A549 (cell line): ENCODE results near the gene LCE2D. TPM values are rescaled to one million over a fixed set of nuclear protein-coding genes. Genes with fewer than 3 reads are reported as not detected.
A peak's percentile ranks its signal among the peaks of the same experiment; 100 is the strongest.

ENCODE experiments used
- ATAC-seq, 2 experiments: fragments of 200-7000 bp in 1 of 2; fragments of >200 bp in 1 of 2; cut with Nextera tagmentation in 1 of 2; cut with Tn5 transposase in 1 of 2; 3 replicates each; pipeline versions ENCODE4 v1.8.0 to v1.9.1; 2018 to 2020; ENCODE audit warnings: mild to moderate bottlenecking in 1 of 2, moderate library complexity in 1 of 2
- CTCF ChIA-PET: fragments of 300-600 bp; sonication (Branson Sonifier 250); formaldehyde crosslinking; extraction: SDS; loops from one replicate; lab custom pipeline; 2021; ENCODE audit warnings: antibody characterized with exemption, inconsistent platforms; lab: Yijun Ruan, JAX
- POLR2A ChIA-PET: fragments of 350-600 bp; formaldehyde crosslinking; extraction: SDS; loops from one replicate; lab custom pipeline; 2021; ENCODE audit warnings: antibody characterized with exemption, inconsistent platforms; lab: Yijun Ruan, JAX
- DNase-seq, 2 experiments: peaks; one replicate each; pipeline versions ENCODE4 v3.0.0 to v3.0.0-alpha.2; 2011 to 2016; ENCODE audit warnings: low read depth in 1 of 2, low spot score in 1 of 2
- FAIRE-seq: peaks from 2 replicates; lab custom pipeline; 2011; peaks lifted over from hg19 to GRCh38; lab: Jason Lieb, UNC
- H3K27ac ChIP-seq, 2 experiments: fragments of >200 bp; sonication (Bioruptor Twin); formaldehyde crosslinking; 3 replicates each; pipeline ENCODE4 v1.5.1; 2016 to 2017
- H3K4me1 ChIP-seq: fragments of >200 bp; sonication (Bioruptor Twin); formaldehyde crosslinking; 3 replicates; pipeline ENCODE4 v1.6.1; 2016
- H3K4me2 ChIP-seq: fragments of >200 bp; sonication (Bioruptor Twin); formaldehyde crosslinking; 3 replicates; pipeline ENCODE4 v1.6.1; 2016
- H3K4me3 ChIP-seq: fragments of >200 bp; sonication (Bioruptor Twin); formaldehyde crosslinking; 3 replicates; pipeline ENCODE4 v1.5.1; 2016
- H3K9me3 ChIP-seq: fragments of >200 bp; sonication (Bioruptor Twin); formaldehyde crosslinking; 3 replicates; pipeline ENCODE4 v1.6.1; 2016
- ATOH8 ChIP-seq: fragments of 250-450 bp; sonication (Bioruptor Pico); IDR thresholded peaks from 2 replicates; pipeline ENCODE4 v1.5.0; 2020; ENCODE audit warnings: low read depth, mild to moderate bottlenecking, moderate library complexity
- CBX2 ChIP-seq: fragments of 200-600 bp; sonication (generic); IDR thresholded peaks from 2 replicates; pipeline ENCODE4 v1.6.1; 2016; ENCODE audit warnings: low read depth, mild to moderate bottlenecking, borderline replicate concordance
- CBX8 ChIP-seq: fragments of 200-600 bp; sonication (generic); IDR thresholded peaks from 2 replicates; pipeline ENCODE4 v1.6.1; 2016
- CHD2 ChIP-seq: fragments of 150-350 bp; IDR thresholded peaks from 2 replicates; pipeline ENCODE4 v1.6.1; 2014; ENCODE audit warnings: low read length; ENCODE audit not compliant: partially characterized antibody
- CHD4 ChIP-seq: fragments of 200-600 bp; sonication (generic); IDR thresholded peaks from 2 replicates; pipeline ENCODE4 v1.6.1; 2016; ENCODE audit warnings: antibody characterized with exemption, mild to moderate bottlenecking, borderline replicate concordance
- CTCF ChIP-seq: fragments of >200 bp; sonication (Bioruptor Twin); formaldehyde crosslinking; IDR thresholded peaks from 3 replicates; pipeline ENCODE4 v1.5.1; 2016
- ELK1 ChIP-seq: fragments of 150-350 bp; IDR thresholded peaks from 2 replicates; pipeline ENCODE4 v1.6.1; 2014; ENCODE audit warnings: low read depth, mild to moderate bottlenecking, low read length
- EP300 ChIP-seq, 2 experiments: fragments of >200 bp; sonication (Bioruptor Twin); formaldehyde crosslinking; IDR thresholded peaks; 2 replicates in 1 of 2; 3 replicates in 1 of 2; pipeline ENCODE4 v1.6.1; 2016 to 2017
- ESRRA ChIP-seq: fragments of 150-350 bp; IDR thresholded peaks from 2 replicates; pipeline ENCODE4 v1.6.1; 2014; ENCODE audit warnings: mild to moderate bottlenecking, low read length, borderline replicate concordance
- FOSL2 ChIP-seq, 2 experiments: fragments of 450-650 bp in 1 of 2; fragments of >200 bp in 1 of 2; sonication (Bioruptor Twin) in 1 of 2; formaldehyde crosslinking; IDR thresholded peaks; 2 replicates each; pipeline versions ENCODE4 v1.5.0 to v1.6.1; 2016 to 2020; ENCODE audit warnings: mild to moderate bottlenecking in 1 of 2, moderate library complexity in 1 of 2
- FOXS1 ChIP-seq: fragments of 250-450 bp; sonication (Bioruptor Pico); IDR thresholded peaks from 2 replicates; pipeline ENCODE4 v1.5.0; 2020; ENCODE audit warnings: mild to moderate bottlenecking, moderate library complexity
- HOXA7 ChIP-seq: fragments of 250-450 bp; sonication (Bioruptor Pico); IDR thresholded peaks from 2 replicates; pipeline ENCODE4 v1.5.0; 2020; ENCODE audit warnings: mild to moderate bottlenecking, moderate library complexity
- HOXB5 ChIP-seq: fragments of 250-450 bp; sonication (Bioruptor Pico); IDR thresholded peaks from 2 replicates; pipeline ENCODE4 v1.5.0; 2020; ENCODE audit warnings: mild to moderate bottlenecking, moderate library complexity
- JUN ChIP-seq, 2 experiments: fragments of >200 bp; sonication (Bioruptor Twin); formaldehyde crosslinking; IDR thresholded peaks; 2 replicates in 1 of 2; 3 replicates in 1 of 2; pipeline ENCODE4 v1.6.1; 2016 to 2017
- JUNB ChIP-seq: fragments of >200 bp; sonication (Bioruptor Twin); formaldehyde crosslinking; IDR thresholded peaks from 2 replicates; pipeline ENCODE4 v1.6.1; 2016
- KDM1A ChIP-seq: fragments of 200-600 bp; sonication (generic); IDR thresholded peaks from 2 replicates; pipeline ENCODE4 v1.6.1; 2016; ENCODE audit warnings: low read depth, mild to moderate bottlenecking
- MAFK ChIP-seq: fragments of 450-650 bp; IDR thresholded peaks from 2 replicates; pipeline ENCODE4 v1.6.1; 2014; ENCODE audit not compliant: partially characterized antibody
- MAZ ChIP-seq: fragments of 150-350 bp; IDR thresholded peaks from 2 replicates; pipeline ENCODE4 v1.6.1; 2014; ENCODE audit warnings: antibody characterized with exemption, low read depth, low read length, borderline replicate concordance
- NFE2L2 ChIP-seq: fragments of 150-350 bp; conservative IDR thresholded peaks from 2 replicates; pipeline ENCODE4 v1.6.1; 2014; ENCODE audit warnings: low read length
- NPAS2 ChIP-seq: fragments of 250-450 bp; sonication (Bioruptor Pico); IDR thresholded peaks from 2 replicates; pipeline ENCODE4 v1.8.0; 2022; ENCODE audit warnings: mild to moderate bottlenecking, moderate library complexity, borderline replicate concordance
- PHF8 ChIP-seq: fragments of 200-600 bp; sonication (generic); IDR thresholded peaks from 2 replicates; pipeline ENCODE4 v1.6.1; 2016; ENCODE audit warnings: low read depth, mild to moderate bottlenecking, antibody characterized with exemption, moderate library complexity, borderline replicate concordance
- POLR2AphosphoS2 ChIP-seq: conservative IDR thresholded peaks from 2 replicates; pipeline ENCODE4 v1.6.1; 2012; ENCODE audit warnings: low read length, improper control_type of control experiment, inconsistent platforms
- RCOR1 ChIP-seq: fragments of 150-350 bp; IDR thresholded peaks from 2 replicates; pipeline ENCODE4 v1.6.1; 2014; ENCODE audit warnings: antibody characterized with exemption, low read length, low read depth
- SMC3 ChIP-seq: fragments of >200 bp; sonication (Bioruptor Twin); formaldehyde crosslinking; IDR thresholded peaks from 3 replicates; pipeline ENCODE4 v1.6.1; 2018; ENCODE audit warnings: inconsistent platforms
- ZFP36 ChIP-seq: fragments of 450-650 bp; IDR thresholded peaks from 2 replicates; pipeline ENCODE4 v1.6.1; 2014; ENCODE audit warnings: borderline replicate concordance; ENCODE audit not compliant: partially characterized antibody
- ZSCAN20 ChIP-seq: fragments of 250-450 bp; sonication (Bioruptor Pico); IDR thresholded peaks from 2 replicates; pipeline ENCODE4 v1.8.0; 2022; ENCODE audit warnings: mild to moderate bottlenecking, moderate library complexity
- WGBS: methylation state at CpG from one replicate; pipeline ENCODE4 v1.1.6; 2017; ENCODE audit errors: missing lambda C conversion rate; 5-methylcytosine and 5-hydroxymethylcytosine counted together
- polyA plus RNA-seq, 4 experiments: library from polyadenylated mRNA; depleted of rRNA in 3 of 4; stranded (reverse); fragments of >200 nt; fragmentation: RNase III in 1 of 4; extraction: RNeasy Plus Mini Kit Qiagen cat#74134 plus additional on column Dnase treatment in 1 of 4; gene quantifications; 2 replicates in 3 of 4; 3 replicates in 1 of 4; pipeline ENCODE4 v1.2.3, GENCODE V29; 2011 to 2017
- TF ChIP-seq, protein P1 (sequence below): IDR thresholded peaks from 2 replicates; pipeline ENCODE4 v1.6.1; 2012; ENCODE audit warnings: low read depth, borderline replicate concordance
- TF ChIP-seq, protein P2 (sequence below): fragments of >200 bp; sonication (Bioruptor Twin); formaldehyde crosslinking; IDR thresholded peaks from 2 replicates; pipeline ENCODE4 v1.6.1; 2016

LCE2D gene
- polyA plus RNA-seq, 2 of the 4 experiments (the other 2 are of a cell fraction): not detected

DNA sequence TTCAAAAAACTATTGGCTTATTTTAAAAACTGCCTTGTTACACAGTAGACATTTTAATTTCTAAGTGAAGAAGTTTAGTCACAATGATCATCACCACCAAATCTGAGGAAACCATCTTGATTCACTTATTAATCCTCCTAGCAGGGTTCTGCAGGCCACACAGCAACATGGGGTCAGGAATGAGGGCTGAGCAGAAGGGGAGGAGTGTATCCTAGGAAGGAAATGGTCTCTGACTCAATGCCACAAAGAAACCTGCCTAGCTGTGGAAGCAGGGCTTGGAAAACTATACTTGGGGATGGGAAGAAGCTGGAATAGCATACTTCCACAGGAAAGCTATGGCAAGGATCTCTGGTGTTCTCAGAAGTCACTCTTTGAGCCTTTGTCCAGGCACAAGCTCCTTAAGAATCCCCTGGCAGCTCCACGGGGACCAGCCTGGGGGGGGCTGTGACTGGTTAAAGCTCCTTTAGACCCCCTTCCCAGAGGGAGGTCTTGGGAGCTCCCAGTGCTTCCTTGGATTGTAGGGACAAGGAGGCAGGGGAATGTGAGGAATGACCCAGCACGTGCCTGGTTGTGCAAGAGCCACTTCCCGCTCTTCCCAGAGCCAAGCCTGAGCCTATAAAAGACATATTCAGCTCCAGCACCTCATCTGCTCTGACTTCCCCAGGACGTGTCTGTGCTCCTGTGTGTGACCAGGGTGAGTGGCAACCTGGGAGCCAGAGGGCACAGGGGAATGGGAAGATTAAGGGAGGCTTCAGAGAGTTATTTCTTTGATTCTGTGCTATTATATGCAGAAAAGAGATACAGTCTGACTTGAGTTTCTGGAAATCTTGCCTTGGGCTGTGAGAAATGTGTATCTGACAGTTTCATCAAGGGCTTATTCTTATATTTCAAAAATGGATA is 34.8 kb downstream of the LCE2D start, which contains the start of gene LCE2A:
Gene LCE2A (plus strand): TSS at position 645 of the 900 bp plus-strand sequence. CDS start 557 bp downstream, outside the sequence.
- no peak for DNase-seq

DNA sequence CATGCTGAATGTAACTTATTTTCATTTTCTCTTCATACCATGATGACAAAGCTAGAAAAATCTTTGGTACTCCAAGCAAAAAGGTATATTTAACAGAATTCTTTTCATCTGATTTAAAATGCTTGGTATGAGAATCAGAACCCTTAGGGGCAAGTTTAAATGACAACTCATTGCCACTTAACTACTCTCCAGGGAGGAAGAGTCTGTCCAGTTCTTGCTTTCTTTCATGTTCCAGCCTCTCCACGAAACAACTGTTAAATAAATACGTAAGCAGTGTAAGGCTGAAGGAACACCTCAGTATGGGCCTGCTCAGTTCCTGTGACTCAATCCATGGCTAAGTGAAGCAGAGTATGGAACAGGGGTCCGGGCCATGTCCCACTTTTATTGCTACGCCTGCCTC is 36.6 kb downstream of the LCE2D start:
- ChIA-PET POLR2A (no interaction called here), CTCF (no interaction called here)
- WGBS: 41% methylated on average over 4 of the region's 4 CpGs
- H3K4me1 ChIP-seq: no peaks in the 10 kb centered on the region
- H3K9me3 ChIP-seq: peaks cover 5% of the 10 kb centered on the region; the same call in 1 of the 3 replicates
- no peak overlapping the region for H3K4me3 ChIP-seq
- no peak overlapping the region for H3K27ac ChIP-seq
- ATAC-seq (no peak), FAIRE-seq (no peak), DNase-seq (no peak)
- TF ChIP-seq FOXS1 (CRISPR knock-in tag) (no peak), NFE2L2 (no peak)
- H3K4me2 ChIP-seq: no peak overlapping the region

More for the DNA sequence above, 34.8 kb downstream of the LCE2D start, which contains the start of gene LCE2A:
- H3K4me3 ChIP-seq: no peak within 1 kb of the TSS
- no peaks in the 10 kb centered on the region for H3K4me1 ChIP-seq
- ATAC-seq (peak in 1 of 2 experiments; percentile 19; a peak in 1 of 6 replicates), FAIRE-seq (no peak)
- H3K27ac ChIP-seq: no peak within 1 kb of the TSS
- WGBS: 3% methylated on average over 4 of the region's 4 CpGs
- H3K4me2 ChIP-seq: no peak within 1 kb of the TSS
- CTCF ChIA-PET: interaction anchor here (1.4 to 1.9 kb wide), 2 partner anchors 10 to 12 kb away, joined by 3 to 5 read pairs; partner anchors contain the start of gene LCE4A
- TF ChIP-seq ESRRA: no peak
- TF ChIP-seq, protein P1, sequence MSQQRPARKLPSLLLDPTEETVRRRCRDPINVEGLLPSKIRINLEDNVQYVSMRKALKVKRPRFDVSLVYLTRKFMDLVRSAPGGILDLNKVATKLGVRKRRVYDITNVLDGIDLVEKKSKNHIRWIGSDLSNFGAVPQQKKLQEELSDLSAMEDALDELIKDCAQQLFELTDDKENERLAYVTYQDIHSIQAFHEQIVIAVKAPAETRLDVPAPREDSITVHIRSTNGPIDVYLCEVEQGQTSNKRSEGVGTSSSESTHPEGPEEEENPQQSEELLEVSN: no peak
- no peak for TF ChIP-seq CHD2
- TF ChIP-seq HOXB5 (CRISPR knock-in tag): no peak
- TF ChIP-seq, protein P2, sequence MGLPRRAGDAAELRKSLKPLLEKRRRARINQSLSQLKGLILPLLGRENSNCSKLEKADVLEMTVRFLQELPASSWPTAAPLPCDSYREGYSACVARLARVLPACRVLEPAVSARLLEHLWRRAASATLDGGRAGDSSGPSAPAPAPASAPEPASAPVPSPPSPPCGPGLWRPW: no peak
- no peak for TF ChIP-seq CBX2
- TF ChIP-seq CHD4: no peak
- no peak for TF ChIP-seq FOSL2 (IDR thresholded peaks at IDR 0.05)
- TF ChIP-seq FOSL2 (CRISPR knock-in tag; IDR thresholded peaks at IDR 0.05): no peak
- no peak for TF ChIP-seq JUNB
- TF ChIP-seq NPAS2 (CRISPR knock-in tag): no peak
- TF ChIP-seq RCOR1: no peak
- TF ChIP-seq ZFP36: no peak
- TF ChIP-seq NFE2L2: no peak
- no peak for TF ChIP-seq CBX8
- no peak for TF ChIP-seq HOXA7 (CRISPR knock-in tag)
- no peak for TF ChIP-seq KDM1A
- no peak for TF ChIP-seq PHF8
- no peak for TF ChIP-seq MAZ
- TF ChIP-seq, all 56 proteins: peak for 0
- H3K9me3 ChIP-seq: no peaks in the 10 kb centered on the region
- POLR2A ChIA-PET: no interaction called here

GRCh38 chr1:152707860-152708259 is 44.7 kb downstream of the LCE2D start, which contains the start of gene LCE4A:
Gene LCE4A (plus strand): TSS chr1:152708160. CDS start chr1:152709076, 916 bp downstream.
- CTCF ChIA-PET: interaction anchor here (0.8 kb wide), 1 partner anchor 10 kb away, joined by 3 read pairs; the partner anchor contains the start of gene LCE2A
- POLR2A ChIA-PET: no interaction called here

More at GRCh38 chr1:152707860-152708259, 44.7 kb downstream of the LCE2D start, which contains the start of gene LCE4A:
- Histone ChIP-seq H3K9me3 (peaks cover 5% of the 10 kb centered on the region; the same call in 1 of the 3 replicates), H3K4me3 (no peak within 1 kb of the TSS), H3K4me1 (no peaks in the 10 kb centered on the region), H3K27ac (no peak within 1 kb of the TSS), H3K4me2 (no peak within 1 kb of the TSS)
- no peak for ATAC-seq
- no peak for FAIRE-seq
- 19% methylated on average over 2 of the region's 2 CpGs for WGBS
- no peak for DNase-seq
- TF ChIP-seq MAFK (no peak), CHD4 (no peak), FOXS1 (CRISPR knock-in tag) (no peak), EP300 (IDR thresholded peaks at IDR 0.05) (no peak), CTCF (no peak), HOXB5 (CRISPR knock-in tag) (no peak), SMC3 (no peak), ZSCAN20 (CRISPR knock-in tag) (no peak), POLR2AphosphoS2 (no peak), ATOH8 (CRISPR knock-in tag) (no peak), ELK1 (no peak), JUN (IDR thresholded peaks at IDR 0.05) (no peak)
- TF ChIP-seq, all 56 proteins: peak for 0
